Endodermal cell (in vitro differentiated cells): Measurements from ENCODE around the gene DDX10. TPM values are rescaled to one million over a fixed set of nuclear protein-coding genes. Genes with fewer than 3 reads are reported as not detected.
"Not testable (repeated sequence)": the region's sequence is repeated elsewhere in the genome, so short reads cannot be mapped to it uniquely, and the experiment has no call there.

Experiments
- DNase-seq: peaks from one replicate; pipeline ENCODE4 v3.0.0-alpha.2; 2017
- H3K27ac ChIP-seq: 2 replicates; pipeline ENCODE4 v1.5.1; 2013; ENCODE audit warnings: mild to moderate bottlenecking, low read depth, low read length, moderate library complexity
- H3K27me3 ChIP-seq: 2 replicates; pipeline ENCODE4 v1.6.1; 2013; ENCODE audit warnings: mild to moderate bottlenecking, low read length, moderate library complexity; ENCODE audit not compliant: insufficient read depth, control insufficient read depth, poor library complexity, severe bottlenecking
- H3K36me3 ChIP-seq: 2 replicates; pipeline ENCODE4 v1.7.0; 2013; ENCODE audit warnings: mild to moderate bottlenecking, low read length, moderate library complexity; ENCODE audit not compliant: control insufficient read depth, insufficient read depth
- H3K4me1 ChIP-seq: one replicate; pipeline ENCODE4 v1.7.0; 2013; ENCODE audit warnings: low read length; ENCODE audit not compliant: control insufficient read depth, insufficient read depth
- H3K4me3 ChIP-seq: 2 replicates; pipeline ENCODE4 v1.5.1; 2013; ENCODE audit warnings: mild to moderate bottlenecking, low read length, moderate library complexity
- H3K9ac ChIP-seq: 2 replicates; pipeline ENCODE4 v1.6.1; 2013; ENCODE audit warnings: mild to moderate bottlenecking, low read length, moderate library complexity; ENCODE audit not compliant: poor library complexity, severe bottlenecking; ENCODE audit errors: extremely low read depth
- H3K9me3 ChIP-seq: 2 replicates; pipeline ENCODE4 v1.6.1; 2013; ENCODE audit warnings: mild to moderate bottlenecking, low read length, moderate library complexity; ENCODE audit not compliant: control insufficient read depth
- H3K27ac Mint-ChIP-seq: 2 replicates; pipeline ENCODE4 v1.8.0; 2020; ENCODE audit warnings: mixed read lengths
- H3K27me3 Mint-ChIP-seq: 2 replicates; pipeline ENCODE4 v1.8.0; 2021; ENCODE audit warnings: mild to moderate bottlenecking, mixed read lengths; ENCODE audit not compliant: insufficient read depth
- H3K36me3 Mint-ChIP-seq: 2 replicates; pipeline ENCODE4 v1.8.0; 2020; ENCODE audit warnings: low read depth, mixed read lengths
- H3K4me1 Mint-ChIP-seq: 2 replicates; pipeline ENCODE4 v1.8.0; 2020; ENCODE audit warnings: mixed read lengths
- H3K4me3 Mint-ChIP-seq: 2 replicates; pipeline ENCODE4 v1.8.0; 2020; ENCODE audit warnings: mild to moderate bottlenecking, moderate library complexity, mixed read lengths
- H3K9me3 Mint-ChIP-seq: 2 replicates; pipeline ENCODE4 v1.8.0; 2020; ENCODE audit warnings: mild to moderate bottlenecking, mixed read lengths
- WGBS, 2 experiments: methylation state at CpG; one replicate each; pipeline versions ENCODE4 v1.1.5 to v1.1.7; 2013; ENCODE audit warnings: missing lambda C conversion rate in 2 of 2, mixed read lengths in 1 of 2; ENCODE audit not compliant: insufficient coverage in 1 of 2, insufficient read length in 1 of 2; 5-methylcytosine and 5-hydroxymethylcytosine counted together
- total RNA-seq, 2 donors: library from RNA; stranded (reverse); fragmentation: NEBNext Ultra II Directional in 1 of 2; extraction: Animal tissue kit (Norgen Biotek cat#: 25700) in 1 of 2; gene quantifications; 2 replicates in 1 of 2; 3 replicates in 1 of 2; pipeline ENCODE4 v1.2.1, GENCODE V29; 2021
- TF ChIP-seq, protein P1 (sequence below): fragments of 200-600 bp; sonication (generic); conservative IDR thresholded peaks from 2 replicates; pipeline ENCODE4 v1.5.0; 2021; ENCODE audit warnings: antibody characterized with exemption, mild to moderate bottlenecking

Gene DDX10
- total RNA-seq, 2 donors from 2014 or later: 31.1 to 32.7 TPM

- Histone ChIP-seq H3K4me3 (no peak overlapping the region), H3K9ac (no peak overlapping the region), H3K27me3 (no peaks in the 10 kb centered on the region), H3K36me3 (no peaks in the 10 kb centered on the region), H3K27ac (no peak overlapping the region), H3K4me1 (peaks cover 4% of the 10 kb centered on the region), H3K9me3 (peaks cover 5% of the 10 kb centered on the region)
- peaks cover 3% of the 10 kb centered on the region for H3K27me3 Mint-ChIP-seq
- H3K36me3 Mint-ChIP-seq: no peaks in the 10 kb centered on the region
- H3K4me3 Mint-ChIP-seq: no peak overlapping the region
- peaks cover 4% of the 10 kb centered on the region for H3K9me3 Mint-ChIP-seq
- WGBS, 2 experiments: 98 to 100% methylated on average over 2 of the region's 2 CpGs
- H3K4me1 Mint-ChIP-seq: peaks cover 17% of the 10 kb centered on the region
- H3K27ac Mint-ChIP-seq: no peak overlapping the region
- no peak for DNase-seq
- TF ChIP-seq, protein P1, sequence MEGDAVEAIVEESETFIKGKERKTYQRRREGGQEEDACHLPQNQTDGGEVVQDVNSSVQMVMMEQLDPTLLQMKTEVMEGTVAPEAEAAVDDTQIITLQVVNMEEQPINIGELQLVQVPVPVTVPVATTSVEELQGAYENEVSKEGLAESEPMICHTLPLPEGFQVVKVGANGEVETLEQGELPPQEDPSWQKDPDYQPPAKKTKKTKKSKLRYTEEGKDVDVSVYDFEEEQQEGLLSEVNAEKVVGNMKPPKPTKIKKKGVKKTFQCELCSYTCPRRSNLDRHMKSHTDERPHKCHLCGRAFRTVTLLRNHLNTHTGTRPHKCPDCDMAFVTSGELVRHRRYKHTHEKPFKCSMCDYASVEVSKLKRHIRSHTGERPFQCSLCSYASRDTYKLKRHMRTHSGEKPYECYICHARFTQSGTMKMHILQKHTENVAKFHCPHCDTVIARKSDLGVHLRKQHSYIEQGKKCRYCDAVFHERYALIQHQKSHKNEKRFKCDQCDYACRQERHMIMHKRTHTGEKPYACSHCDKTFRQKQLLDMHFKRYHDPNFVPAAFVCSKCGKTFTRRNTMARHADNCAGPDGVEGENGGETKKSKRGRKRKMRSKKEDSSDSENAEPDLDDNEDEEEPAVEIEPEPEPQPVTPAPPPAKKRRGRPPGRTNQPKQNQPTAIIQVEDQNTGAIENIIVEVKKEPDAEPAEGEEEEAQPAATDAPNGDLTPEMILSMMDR: no peak
Observed at GRCh38 chr11:108636222-108636621, 28.6 kb upstream of the DDX10 start.

DNA sequence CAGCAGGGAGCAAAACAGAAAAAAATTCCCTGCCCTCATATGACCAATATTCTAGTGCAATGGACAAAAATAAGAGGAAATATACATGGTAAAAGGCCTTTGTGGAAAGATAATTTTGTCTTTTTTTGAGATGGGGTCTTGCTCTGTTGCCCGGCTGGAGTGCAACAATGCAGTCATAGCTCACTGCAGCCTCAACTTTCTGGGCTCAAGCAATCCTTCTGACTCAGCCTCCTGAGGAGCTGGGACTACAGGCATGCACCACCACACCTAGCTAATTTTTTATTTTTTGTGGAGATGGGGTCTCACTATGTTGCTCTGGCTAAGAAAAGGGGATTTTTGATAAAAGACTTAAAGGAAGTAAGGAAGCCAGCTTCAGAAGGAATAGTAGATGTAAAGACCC lies 25.7 kb upstream of the DDX10 start:
- Mint-ChIP-seq H3K9me3 (peaks cover 19% of the 10 kb centered on the region), H3K27ac (no peak overlapping the region), H3K4me1 (peaks cover 25% of the 10 kb centered on the region), H3K4me3 (no peak overlapping the region), H3K27me3 (peaks cover 3% of the 10 kb centered on the region), H3K36me3 (no peaks in the 10 kb centered on the region)
- TF ChIP-seq, protein P1: no peak
- Histone ChIP-seq H3K4me1 (peaks cover 4% of the 10 kb centered on the region), H3K4me3 (no peak overlapping the region), H3K9me3 (peaks cover 26% of the 10 kb centered on the region), H3K27ac (no peak overlapping the region), H3K36me3 (no peaks in the 10 kb centered on the region), H3K27me3 (no peaks in the 10 kb centered on the region), H3K9ac (no peak overlapping the region)
- WGBS, 2 experiments: 89 to 100% methylated on average over 1 of the region's 1 CpG
- DNase-seq: no peak

GRCh38 chr11:108641752-108642151 lies 23.1 kb upstream of the DDX10 start:
- H3K27me3 Mint-ChIP-seq, H3K36me3 ChIP-seq, H3K27ac Mint-ChIP-seq, H3K9ac ChIP-seq, H3K27me3 ChIP-seq, DNase-seq, H3K4me3 Mint-ChIP-seq, H3K27ac ChIP-seq, H3K36me3 Mint-ChIP-seq, H3K4me1 ChIP-seq: not testable (repeated sequence)
- Histone ChIP-seq H3K4me3 (peak overlapping the region; percentile 67), H3K9me3 (peaks cover 26% of the 10 kb centered on the region)
- WGBS, 2 experiments: 62 to 75% methylated on average over 1 of the region's 1 CpG
- H3K4me1 Mint-ChIP-seq: peaks cover 35% of the 10 kb centered on the region
- peaks cover 19% of the 10 kb centered on the region for H3K9me3 Mint-ChIP-seq

GRCh38 chr11:108643974-108644373 lies 20.9 kb upstream of the DDX10 start:
- WGBS, 2 experiments: 91% methylated on average over 1 of the region's 1 CpG; no CpG with 5 or more reads in 1 of the 2 experiments
- Histone ChIP-seq H3K27me3 (no peaks in the 10 kb centered on the region), H3K4me1 (peaks cover 8% of the 10 kb centered on the region), H3K36me3 (no peaks in the 10 kb centered on the region), H3K4me3 (no peak overlapping the region), H3K9me3 (peaks cover 26% of the 10 kb centered on the region), H3K9ac (no peak overlapping the region), H3K27ac (no peak overlapping the region)
- H3K4me1 Mint-ChIP-seq: peaks cover 44% of the 10 kb centered on the region
- no peak overlapping the region for H3K27ac Mint-ChIP-seq
- H3K36me3 Mint-ChIP-seq: no peaks in the 10 kb centered on the region
- DNase-seq: no peak
- H3K9me3 Mint-ChIP-seq: peaks cover 19% of the 10 kb centered on the region
- TF ChIP-seq, protein P1: no peak
- H3K4me3 Mint-ChIP-seq: no peak overlapping the region
- H3K27me3 Mint-ChIP-seq: no peaks in the 10 kb centered on the region
